ENCODE measurements around the gene SNORC. TPM values are rescaled to one million over a fixed set of nuclear protein-coding genes. Genes with fewer than 3 reads are reported as not detected.

Gene SNORC
- total RNA-seq, 4 donors from 2014 or later, result 0.35 to 2.0 TPM; not detected in 2

GRCh38 chr2:232874677-232875223 is 4.7 kb downstream of the SNORC start:
- intact Hi-C loops (cut with DNase I; ENCODE audit: low total_unique reads), result no loop called here
- no peak for DNase-seq
- TF ChIP-seq, protein P1, sequence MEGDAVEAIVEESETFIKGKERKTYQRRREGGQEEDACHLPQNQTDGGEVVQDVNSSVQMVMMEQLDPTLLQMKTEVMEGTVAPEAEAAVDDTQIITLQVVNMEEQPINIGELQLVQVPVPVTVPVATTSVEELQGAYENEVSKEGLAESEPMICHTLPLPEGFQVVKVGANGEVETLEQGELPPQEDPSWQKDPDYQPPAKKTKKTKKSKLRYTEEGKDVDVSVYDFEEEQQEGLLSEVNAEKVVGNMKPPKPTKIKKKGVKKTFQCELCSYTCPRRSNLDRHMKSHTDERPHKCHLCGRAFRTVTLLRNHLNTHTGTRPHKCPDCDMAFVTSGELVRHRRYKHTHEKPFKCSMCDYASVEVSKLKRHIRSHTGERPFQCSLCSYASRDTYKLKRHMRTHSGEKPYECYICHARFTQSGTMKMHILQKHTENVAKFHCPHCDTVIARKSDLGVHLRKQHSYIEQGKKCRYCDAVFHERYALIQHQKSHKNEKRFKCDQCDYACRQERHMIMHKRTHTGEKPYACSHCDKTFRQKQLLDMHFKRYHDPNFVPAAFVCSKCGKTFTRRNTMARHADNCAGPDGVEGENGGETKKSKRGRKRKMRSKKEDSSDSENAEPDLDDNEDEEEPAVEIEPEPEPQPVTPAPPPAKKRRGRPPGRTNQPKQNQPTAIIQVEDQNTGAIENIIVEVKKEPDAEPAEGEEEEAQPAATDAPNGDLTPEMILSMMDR (IDR thresholded peaks at IDR 0.05), result no peak
- TF ChIP-seq POLR2A (IDR thresholded peaks at IDR 0.05), result no peak
- Histone ChIP-seq H3K9me3 (no peaks in the 10 kb centered on the region), H3K4me1 (peaks cover 0 to 7% of the 10 kb centered on the region in 2 donors), H3K27ac (no peak overlapping the region), H3K4me3 (no peak overlapping the region), H3K36me3 (no peaks in the 10 kb centered on the region), H3K27me3 (peaks cover 0 to 6% of the 10 kb centered on the region in 2 donors)

DNA sequence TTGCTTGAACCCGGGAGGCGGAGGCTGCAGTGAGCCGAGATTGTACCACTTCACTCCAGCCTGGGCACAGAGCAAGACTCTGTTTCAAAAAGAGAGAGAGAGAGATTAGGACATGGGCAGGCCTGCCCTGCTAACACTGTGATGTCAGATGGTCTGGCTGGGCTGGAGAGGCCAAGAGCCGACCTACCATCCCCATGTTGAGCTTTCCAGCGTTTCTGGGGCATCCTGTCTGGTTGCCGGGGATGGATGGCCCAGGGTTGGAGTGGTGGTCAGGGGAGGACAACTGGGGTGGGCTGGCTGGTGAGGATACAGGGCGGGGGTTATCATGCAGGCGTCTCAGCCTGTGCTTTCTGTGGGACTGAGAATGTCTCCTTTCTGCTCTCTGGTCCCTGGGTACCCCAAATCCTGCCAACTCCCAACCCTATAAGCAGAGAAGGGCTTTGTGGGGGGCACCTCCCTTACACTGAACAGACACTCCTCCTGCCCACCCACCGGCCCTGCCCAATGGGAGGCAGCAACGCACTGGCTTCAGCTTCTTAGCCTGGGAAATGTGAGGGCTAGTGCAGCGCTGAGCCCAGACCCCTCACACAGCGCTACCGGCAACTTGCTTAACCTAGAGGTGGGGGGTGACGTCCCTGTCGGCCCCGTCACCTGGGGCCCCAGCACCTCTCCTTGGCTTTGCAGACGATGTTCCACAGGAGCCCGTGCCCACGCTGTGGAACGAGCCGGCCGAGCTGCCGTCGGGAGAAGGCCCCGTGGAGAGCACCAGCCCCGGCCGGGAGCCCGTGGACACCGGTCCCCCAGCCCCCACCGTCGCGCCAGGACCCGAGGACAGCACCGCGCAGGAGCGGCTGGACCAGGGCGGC is 5.4 kb downstream of the SNORC start:
- TF ChIP-seq POLR2A (IDR thresholded peaks at IDR 0.05), result no peak
- TF ChIP-seq, protein P1 (IDR thresholded peaks at IDR 0.05), result no peak
- H3K4me3 ChIP-seq, result peak overlapping the region in 1 of 2 donors; percentile 18
- no peak for DNase-seq

DNA sequence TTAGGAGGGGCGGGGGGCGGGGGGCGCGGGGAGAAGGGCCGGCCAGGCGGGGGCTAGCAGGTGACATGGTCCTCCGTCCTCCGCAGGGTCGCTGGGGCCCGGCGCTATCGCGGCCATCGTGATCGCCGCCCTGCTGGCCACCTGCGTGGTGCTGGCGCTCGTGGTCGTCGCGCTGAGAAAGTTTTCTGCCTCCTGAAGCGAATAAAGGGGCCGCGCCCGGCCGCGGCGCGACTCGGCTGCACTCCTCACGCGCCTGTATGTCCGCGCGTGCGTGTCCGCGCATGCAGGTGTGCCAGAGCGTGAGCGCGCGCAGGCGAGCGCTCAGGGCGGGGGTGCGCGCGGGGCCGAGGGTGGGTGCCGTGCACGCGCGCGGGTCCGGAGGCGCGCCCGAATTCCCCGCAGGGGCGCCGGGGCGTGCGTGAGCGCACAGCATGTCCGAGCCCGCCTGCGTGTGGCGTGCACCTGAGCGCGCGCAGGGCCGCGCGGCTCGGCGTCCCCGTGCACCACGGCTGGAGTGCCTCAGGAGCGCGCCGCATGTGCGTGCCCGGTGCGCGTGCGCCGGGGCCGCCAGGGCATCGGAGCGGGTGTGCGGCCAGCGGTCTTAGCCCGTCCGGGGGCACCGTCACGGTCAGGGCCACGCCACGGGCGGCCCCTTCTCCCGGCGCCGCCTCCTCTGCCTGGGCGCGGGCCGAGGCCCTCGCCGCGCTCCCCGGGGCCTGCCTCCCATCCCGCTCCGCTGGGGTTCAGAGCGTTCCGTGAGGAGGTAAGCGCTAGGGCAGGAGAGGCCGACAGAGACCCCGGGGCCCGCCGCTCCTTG is 6.3 kb downstream of the SNORC start:
- no peak overlapping the region for H3K27ac ChIP-seq
- H3K27me3 ChIP-seq, result peaks cover 0 to 6% of the 10 kb centered on the region in 2 donors
- no peaks in the 10 kb centered on the region for H3K36me3 ChIP-seq
- H3K9me3 ChIP-seq, result no peaks in the 10 kb centered on the region
- no peak for TF ChIP-seq POLR2A (IDR thresholded peaks at IDR 0.05)
- TF ChIP-seq, protein P1 (IDR thresholded peaks at IDR 0.05), result no peak
- DNase-seq, result no peak
- intact Hi-C loops (cut with DNase I; ENCODE audit: low total_unique reads), result no loop called here
- H3K4me3 ChIP-seq, result peak overlapping the region in 1 of 2 donors; percentile 18
- peaks cover 0 to 7% of the 10 kb centered on the region in 2 donors for H3K4me1 ChIP-seq

More for the DNA sequence above, 5.4 kb downstream of the SNORC start:
- intact Hi-C loops (cut with DNase I; ENCODE audit: low total_unique reads), result no loop called here
- Histone ChIP-seq H3K9me3 (no peaks in the 10 kb centered on the region), H3K36me3 (no peaks in the 10 kb centered on the region), H3K4me1 (peaks cover 0 to 7% of the 10 kb centered on the region in 2 donors), H3K27me3 (peaks cover 0 to 6% of the 10 kb centered on the region in 2 donors), H3K27ac (no peak overlapping the region)

DNA sequence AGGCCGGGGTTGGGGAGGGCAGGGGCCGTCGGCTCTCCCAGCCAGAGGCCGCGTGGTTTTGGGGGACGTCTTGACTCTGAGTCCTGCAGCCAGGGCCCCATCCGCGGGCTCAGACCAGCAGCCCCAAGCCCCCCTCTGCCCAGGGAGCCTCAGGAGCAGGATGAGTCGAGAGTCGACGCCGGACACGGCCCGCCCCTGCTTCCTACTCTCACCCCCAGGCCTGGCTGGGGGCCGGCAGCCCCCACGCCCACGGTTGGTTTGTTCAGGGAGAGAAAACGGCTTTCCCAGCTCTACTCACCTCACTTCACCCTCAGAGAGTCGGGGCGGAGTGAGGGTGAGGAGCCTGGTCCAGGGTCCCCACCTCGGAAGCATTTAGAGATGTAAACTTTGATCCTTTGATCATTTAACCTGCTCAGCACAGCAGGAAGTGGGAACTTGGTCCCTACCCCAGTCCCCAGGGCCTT is 6.9 kb downstream of the SNORC start:
- no peaks in the 10 kb centered on the region for H3K36me3 ChIP-seq
- H3K27me3 ChIP-seq, result peaks cover 0 to 6% of the 10 kb centered on the region in 2 donors
- H3K9me3 ChIP-seq, result no peaks in the 10 kb centered on the region
- TF ChIP-seq, protein P1 (IDR thresholded peaks at IDR 0.05), result no peak
- TF ChIP-seq POLR2A (IDR thresholded peaks at IDR 0.05), result no peak
- peak overlapping the region in 1 of 2 donors; percentile 18 for H3K4me3 ChIP-seq
- H3K4me1 ChIP-seq, result peaks cover 0 to 7% of the 10 kb centered on the region in 2 donors
- DNase-seq, result no peak
- no peak overlapping the region for H3K27ac ChIP-seq
- intact Hi-C loops (cut with DNase I; ENCODE audit: low total_unique reads), result no loop called here
